ENCODE results near the gene CCL28. TPM values are rescaled to one million over a fixed set of nuclear protein-coding genes. Genes with fewer than 3 reads are reported as not detected.
"Not testable (repeated sequence)": the region's sequence is repeated elsewhere in the genome, so short reads cannot be mapped to it uniquely, and the experiment has no call there.

Gene CCL28
- total RNA-seq, 1 experiment from 2014 or later, result not detected

- Histone ChIP-seq H3K36me3 (no peaks in the 10 kb centered on the region), H3K27me3 (0 out of 2 replicates have a peak, but pooled peaks cover 3% of the 10 kb centered on the region), H3K4me1 (peaks cover 29% of the 10 kb centered on the region), H3K9me3 (replicated peaks) (no peaks in the 10 kb centered on the region; the same call in 1 of the 2 replicates), H3K27ac (no peak overlapping the region), H3K4me3 (no peak overlapping the region)
- no peak for DNase-seq
Observed at GRCh38 chr5:43420241-43420640, 8.1 kb upstream of the CCL28 start.

- DNase-seq, result no peak
- H3K4me3 ChIP-seq, result no peak overlapping the region
- H3K9me3 ChIP-seq (replicated peaks), result no peaks in the 10 kb centered on the region; the same call in 1 of the 2 replicates
- H3K27me3 ChIP-seq, result 0 out of 2 replicates have a peak, but pooled peaks cover 3% of the 10 kb centered on the region
- H3K36me3 ChIP-seq, result no peaks in the 10 kb centered on the region
- H3K27ac ChIP-seq, result no peak overlapping the region
- peaks cover 29% of the 10 kb centered on the region for H3K4me1 ChIP-seq
Observed at GRCh38 chr5:43418561-43418960, 6.4 kb upstream of the CCL28 start.

GRCh38 chr5:43416803-43417394, 4.7 kb upstream of the CCL28 start:
- Histone ChIP-seq H3K27ac (peak overlapping the region; percentile 20; the same call in 1 of the 2 replicates), H3K4me1 (peaks cover 21% of the 10 kb centered on the region), H3K4me3 (no peak overlapping the region), H3K9me3 (replicated peaks) (no peaks in the 10 kb centered on the region; the same call in 1 of the 2 replicates), H3K27me3 (0 out of 2 replicates have a peak, but pooled peaks cover 3% of the 10 kb centered on the region), H3K36me3 (no peaks in the 10 kb centered on the region)
- DNase-seq, result peak; percentile 41 to 71

- Histone ChIP-seq H3K27ac (peak overlapping the region; percentile 20; the same call in 1 of the 2 replicates), H3K4me3 (no peak overlapping the region), H3K9me3 (replicated peaks) (no peaks in the 10 kb centered on the region; the same call in 1 of the 2 replicates), H3K4me1 (peaks cover 18% of the 10 kb centered on the region), H3K27me3 (0 out of 2 replicates have a peak, but pooled peaks cover 3% of the 10 kb centered on the region), H3K36me3 (no peaks in the 10 kb centered on the region)
- DNase-seq, result peak in 1 of 2 experiments; percentile 26
Observed at GRCh38 chr5:43415935-43416802, 4.0 kb upstream of the CCL28 start.

- Histone ChIP-seq H3K9me3 (replicated peaks) (no peaks in the 10 kb centered on the region; the same call in 1 of the 2 replicates), H3K27ac (no peak overlapping the region), H3K27me3 (0 out of 2 replicates have a peak, but pooled peaks cover 3% of the 10 kb centered on the region), H3K4me3 (no peak overlapping the region), H3K4me1 (peaks cover 18% of the 10 kb centered on the region), H3K36me3 (no peaks in the 10 kb centered on the region)
- no peak for DNase-seq
Observed at GRCh38 chr5:43413966-43414365, 1.8 kb upstream of the CCL28 start.

- no peak for DNase-seq
- peaks cover 18% of the 10 kb centered on the region for H3K4me1 ChIP-seq
- no peak overlapping the region for H3K4me3 ChIP-seq
- H3K9me3 ChIP-seq (replicated peaks), result peaks cover 9% of the 10 kb centered on the region
- no peak overlapping the region for H3K27ac ChIP-seq
- no peaks in the 10 kb centered on the region for H3K36me3 ChIP-seq
- 0 out of 2 replicates have a peak, but pooled peaks cover 3% of the 10 kb centered on the region for H3K27me3 ChIP-seq
Observed at GRCh38 chr5:43412644-43413043, 453 bp upstream of the CCL28 start.

GRCh38 chr5:43411495-43411894, 696 bp downstream of the CCL28 start:
- 0 out of 2 replicates have a peak, but pooled peaks cover 3% of the 10 kb centered on the region for H3K27me3 ChIP-seq
- H3K27ac ChIP-seq, result no peak overlapping the region
- H3K4me1 ChIP-seq, result peaks cover 9% of the 10 kb centered on the region
- no peaks in the 10 kb centered on the region for H3K36me3 ChIP-seq
- peak in 1 of 2 experiments; percentile 12 for DNase-seq
- peaks cover 9% of the 10 kb centered on the region for H3K9me3 ChIP-seq (replicated peaks)
- no peak overlapping the region for H3K4me3 ChIP-seq

- Histone ChIP-seq H3K9me3 (replicated peaks) (peaks cover 9% of the 10 kb centered on the region; the same call in 1 of the 2 replicates), H3K27ac (no peak overlapping the region), H3K36me3 (no peaks in the 10 kb centered on the region), H3K4me1 (no peaks in the 10 kb centered on the region; the same call in 1 of the 2 replicates), H3K27me3 (no peaks in the 10 kb centered on the region), H3K4me3 (no peak overlapping the region)
- no peak for DNase-seq
Observed at GRCh38 chr5:43410414-43410813, 1.8 kb downstream of the CCL28 start.

GRCh38 chr5:43409809-43410271, 2.4 kb downstream of the CCL28 start:
- no peak overlapping the region for H3K4me3 ChIP-seq
- H3K27ac ChIP-seq, result no peak overlapping the region
- peaks cover 9% of the 10 kb centered on the region; the same call in 1 of the 2 replicates for H3K9me3 ChIP-seq (replicated peaks)
- H3K4me1 ChIP-seq, result no peaks in the 10 kb centered on the region; the same call in 1 of the 2 replicates
- H3K27me3 ChIP-seq, result no peaks in the 10 kb centered on the region
- no peak for DNase-seq
- H3K36me3 ChIP-seq, result no peaks in the 10 kb centered on the region

- H3K27ac ChIP-seq; H3K36me3 ChIP-seq; H3K27me3 ChIP-seq; H3K9me3 ChIP-seq (replicated peaks); H3K4me1 ChIP-seq: not testable (repeated sequence)
- peak overlapping the region; percentile 53 for H3K4me3 ChIP-seq
- DNase-seq, result peak in 1 of 2 experiments; percentile 31
Observed at GRCh38 chr5:43402524-43403066, 9.6 kb downstream of the CCL28 start.

- peak overlapping the region; percentile 53 for H3K4me3 ChIP-seq
- no peaks in the 10 kb centered on the region for H3K36me3 ChIP-seq
- H3K27me3 ChIP-seq, result no peaks in the 10 kb centered on the region
- DNase-seq, result peak in 1 of 2 experiments; percentile 35
- no peaks in the 10 kb centered on the region for H3K4me1 ChIP-seq
- H3K27ac ChIP-seq, result no peak overlapping the region
- H3K9me3 ChIP-seq (replicated peaks), result no peaks in the 10 kb centered on the region
Observed at GRCh38 chr5:43401827-43402226, 10.4 kb downstream of the CCL28 start.

- H3K27me3 ChIP-seq, result no peaks in the 10 kb centered on the region
- no peaks in the 10 kb centered on the region for H3K9me3 ChIP-seq (replicated peaks)
- DNase-seq, result no peak
- no peaks in the 10 kb centered on the region for H3K36me3 ChIP-seq
- no peak overlapping the region for H3K27ac ChIP-seq
- no peak overlapping the region for H3K4me3 ChIP-seq
- H3K4me1 ChIP-seq, result no peaks in the 10 kb centered on the region
Observed at GRCh38 chr5:43400082-43400481, 12.1 kb downstream of the CCL28 start.

GRCh38 chr5:43396762-43397304, 15.4 kb downstream of the CCL28 start:
- H3K27me3 ChIP-seq, result no peaks in the 10 kb centered on the region
- H3K4me1 ChIP-seq, result no peaks in the 10 kb centered on the region
- H3K27ac ChIP-seq, result no peak overlapping the region
- H3K9me3 ChIP-seq (replicated peaks), result no peaks in the 10 kb centered on the region
- no peak for DNase-seq
- no peaks in the 10 kb centered on the region for H3K36me3 ChIP-seq
- no peak overlapping the region for H3K4me3 ChIP-seq

- Histone ChIP-seq H3K9me3 (replicated peaks) (no peaks in the 10 kb centered on the region), H3K27ac (no peak overlapping the region), H3K36me3 (no peaks in the 10 kb centered on the region), H3K4me1 (no peaks in the 10 kb centered on the region), H3K4me3 (no peak overlapping the region), H3K27me3 (no peaks in the 10 kb centered on the region)
- no peak for DNase-seq
Observed at GRCh38 chr5:43390471-43390870, 21.7 kb downstream of the CCL28 start.
